NCI-H446 (cell line): Measurements from ENCODE around the gene ARHGAP1.

Source experiments
- DNase-seq, 2 experiments: peaks; one replicate each; lab custom pipeline; 2025; lab: John Stamatoyannopoulos, UW

The ARHGAP1 gene

GRCh38 chr11:46700241-46701077 is at the start of gene ARHGAP1, which contains the start of gene ZNF408:
ARHGAP1 (minus strand) TSS chr11:46700619; CDS start chr11:46696107, 4,512 bp downstream.
ZNF408 (plus strand) TSS chr11:46701031; CDS start chr11:46701048, 17 bp downstream.
- peak; percentile 99 for DNase-seq

- no peak for DNase-seq
Observed at GRCh38 chr11:46747150-46747549, 46.7 kb upstream of the ARHGAP1 start.

- DNase-seq, result no peak
Observed at GRCh38 chr11:46745995-46746394, 45.6 kb upstream of the ARHGAP1 start.

GRCh38 chr11:46745328-46745727 is 44.9 kb upstream of the ARHGAP1 start:
- DNase-seq, result no peak

GRCh38 chr11:46743693-46744339 is 43.4 kb upstream of the ARHGAP1 start:
- no peak for DNase-seq

GRCh38 chr11:46743043-46743442 is 42.6 kb upstream of the ARHGAP1 start:
- DNase-seq, result no peak

GRCh38 chr11:46741600-46742484 is 41.4 kb upstream of the ARHGAP1 start:
- no peak for DNase-seq

- no peak for DNase-seq
Observed at GRCh38 chr11:46738887-46739286, 38.5 kb upstream of the ARHGAP1 start.

- no peak for DNase-seq
Observed at GRCh38 chr11:46737699-46738098, 37.3 kb upstream of the ARHGAP1 start.

GRCh38 chr11:46736615-46737014 is 36.2 kb upstream of the ARHGAP1 start:
- DNase-seq, result no peak

- DNase-seq, result no peak
Observed at GRCh38 chr11:46736146-46736545, 35.7 kb upstream of the ARHGAP1 start.

GRCh38 chr11:46733234-46733633 is 32.8 kb upstream of the ARHGAP1 start:
- DNase-seq, result no peak

- no peak for DNase-seq
Observed at GRCh38 chr11:46731545-46731944, 31.1 kb upstream of the ARHGAP1 start.

- no peak for DNase-seq
Observed at GRCh38 chr11:46729110-46730027, 28.9 kb upstream of the ARHGAP1 start.

- no peak for DNase-seq
Observed at GRCh38 chr11:46728659-46729040, 28.2 kb upstream of the ARHGAP1 start.

GRCh38 chr11:46727952-46728658 is 27.7 kb upstream of the ARHGAP1 start:
- DNase-seq, result no peak

GRCh38 chr11:46726206-46726862 is 25.9 kb upstream of the ARHGAP1 start:
- DNase-seq, result no peak

- DNase-seq, result no peak
Observed at GRCh38 chr11:46725338-46726205, 25.2 kb upstream of the ARHGAP1 start.

- DNase-seq, result no peak
Observed at GRCh38 chr11:46724088-46724487, 23.7 kb upstream of the ARHGAP1 start.
